Urinary bladder (tissue), 4 donors: ENCODE data around the gene CAPSL. TPM values are rescaled to one million over a fixed set of nuclear protein-coding genes. Genes with fewer than 3 reads are reported as not detected.

Experiments
- DNase-seq: peaks from one replicate; pipeline ENCODE4 v3.0.0-alpha.2; 2015; ENCODE audit errors: extremely low spot score
- H3K27ac ChIP-seq: one replicate; pipeline ENCODE4 v1.5.1; 2013; ENCODE audit warnings: low read depth, mild to moderate bottlenecking, moderate library complexity
- H3K36me3 ChIP-seq: one replicate; pipeline ENCODE4 v1.6.1; 2013; ENCODE audit warnings: mild to moderate bottlenecking, moderate library complexity; ENCODE audit not compliant: insufficient read depth
- H3K4me1 ChIP-seq: one replicate; pipeline ENCODE4 v1.6.1; 2013; ENCODE audit warnings: mild to moderate bottlenecking, moderate library complexity; ENCODE audit not compliant: insufficient read depth
- H3K4me3 ChIP-seq: one replicate; pipeline ENCODE4 v1.5.1; 2013; ENCODE audit warnings: low read depth, low read length
- WGBS: extraction: QIAGEN DNeasy Blood & Tissue Kit; methylation state at CpG from one replicate; pipeline ENCODE4 v1.1.7; 2013; 5-methylcytosine and 5-hydroxymethylcytosine counted together
- polyA plus RNA-seq: library from polyadenylated mRNA; stranded (reverse); fragments of 200-250 nt; gene quantifications from one replicate; pipeline ENCODE4 v1.2.3, GENCODE V29; 2013
- small RNA-seq: library from RNA; depleted of rRNA; stranded (forward); fragments of <200 nt; gene quantifications from one replicate; pipeline ENCODE3, GENCODE V24; 2014
- total RNA-seq: library from RNA; depleted of rRNA; stranded (reverse); fragments of >200 nt; gene quantifications from one replicate; pipeline ENCODE4 v1.2.3, GENCODE V29; 2014
- donor health status: healthy with polysubstance abuse.
- donor health status: healthy.

The CAPSL gene
- total and polyA plus RNA-seq, 2 donors: not detected

GRCh38 chr5:35855187-35855586 is 83.2 kb downstream of the CAPSL start:
- 60% methylated on average over 1 of the region's 1 CpG for WGBS
- peak overlapping the region; percentile 10 for H3K27ac ChIP-seq

More at GRCh38 chr5:35855187-35855586, 83.2 kb downstream of the CAPSL start:
- Histone ChIP-seq H3K36me3 (no peaks in the 10 kb centered on the region), H3K4me3 (no peak overlapping the region), H3K4me1 (no peaks in the 10 kb centered on the region)
- no peak for DNase-seq

Small RNA genes lying within 50 kb of the gene (small RNA-seq; reads per million reads assigned to genes)
- gene AC112204.1: not detected

Other genes starting within 250 kb of the CAPSL start
- gene IL7R, start 81.7 kb downstream of the CAPSL start, total RNA-seq: 1.5 TPM
- 6.7 TPM for gene IL7R, start 81.7 kb downstream of the CAPSL start, polyA plus RNA-seq
- gene UGT3A1, start 52.8 kb upstream of the CAPSL start, total RNA-seq: 0.16 TPM
- 0.03 TPM for gene UGT3A1, start 52.8 kb upstream of the CAPSL start, polyA plus RNA-seq
- gene UGT3A2, start 128.3 kb upstream of the CAPSL start, total RNA-seq: 0.58 TPM
- 0.14 TPM for gene UGT3A2, start 128.3 kb upstream of the CAPSL start, polyA plus RNA-seq
- 31.6 TPM for gene LMBRD2, start 213.3 kb upstream of the CAPSL start, total RNA-seq
- gene LMBRD2, start 213.3 kb upstream of the CAPSL start, polyA plus RNA-seq: 5.7 TPM
- gene SKP2, start 213.5 kb upstream of the CAPSL start, total RNA-seq: 42.9 TPM
- 5.1 TPM for gene SKP2, start 213.5 kb upstream of the CAPSL start, polyA plus RNA-seq